PC-9 (cell line): ENCODE measurements around the gene ZCCHC10. TPM values are rescaled to one million over a fixed set of nuclear protein-coding genes. Genes with fewer than 3 reads are reported as not detected.

Experiments used
- BruUV-seq: library from RNA; stranded (reverse); fragments of 400-500 nt; replicated peaks from 2 replicates; lab custom pipeline; 2021; lab: Mats Ljungman, UMichigan
- CTCF ChIA-PET: fragments of 300-600 bp; sonication (Branson Sonifier 250); formaldehyde crosslinking; loops from one replicate; lab custom pipeline; 2022; ENCODE audit warnings: antibody characterized with exemption; lab: Charles Lee
- POLR2A ChIA-PET: fragments of 300-600 bp; sonication (Branson Sonifier 250); formaldehyde crosslinking; loops from one replicate; lab custom pipeline; 2022; ENCODE audit warnings: antibody characterized with exemption; ENCODE audit not compliant: unreplicated experiment; lab: Charles Lee
- DNase-seq, 2 experiments: peaks; one replicate each; pipeline versions ENCODE4 v3.0.0 to v3.0.0-alpha.2; 2015 to 2022; ENCODE audit warnings: mixed read lengths in 1 of 2
- H2AFZ ChIP-seq: fragments of 200-600 bp; sonication (generic); 2 replicates; pipeline ENCODE4 v1.8.1; 2017; ENCODE audit warnings: antibody characterized with exemption
- H3F3A ChIP-seq: fragments of 200-600 bp; sonication (generic); 2 replicates; pipeline ENCODE4 v1.8.1; 2017; ENCODE audit warnings: antibody characterized with exemption, mild to moderate bottlenecking, low read depth; ENCODE audit not compliant: insufficient read depth
- H3K27ac ChIP-seq: fragments of 200-600 bp; sonication (generic); 2 replicates; pipeline ENCODE4 v1.6.1; 2016; ENCODE audit warnings: mixed run types
- H3K27me3 ChIP-seq: fragments of 200-600 bp; sonication (generic); 2 replicates; pipeline ENCODE4 v1.6.1; 2016; ENCODE audit warnings: low read depth, mixed run types; ENCODE audit not compliant: insufficient read depth
- H3K36me3 ChIP-seq: fragments of 200-600 bp; sonication (generic); 2 replicates; pipeline ENCODE4 v1.6.1; 2016; ENCODE audit warnings: low read depth, mixed run types
- H3K4me1 ChIP-seq: fragments of 200-600 bp; sonication (generic); replicated peaks from 2 replicates; pipeline ENCODE4 v1.6.1; 2016; ENCODE audit warnings: mixed run types; ENCODE audit not compliant: insufficient read depth
- H3K4me2 ChIP-seq: fragments of 200-600 bp; sonication (generic); 2 replicates; pipeline ENCODE4 v1.6.1; 2017; ENCODE audit warnings: mixed run types
- H3K4me3 ChIP-seq: fragments of 200-600 bp; sonication (generic); 2 replicates; pipeline ENCODE4 v1.6.1; 2016; ENCODE audit warnings: mixed run types
- H3K79me2 ChIP-seq: fragments of 200-600 bp; sonication (generic); 2 replicates; pipeline ENCODE4 v1.6.1; 2017; ENCODE audit warnings: low read depth, mixed run types
- H3K9me2 ChIP-seq: fragments of 200-600 bp; sonication (generic); 2 replicates; pipeline ENCODE4 v1.8.1; 2017; ENCODE audit warnings: mild to moderate bottlenecking; ENCODE audit not compliant: insufficient read depth
- H3K9me3 ChIP-seq: fragments of 200-600 bp; sonication (generic); 2 replicates; pipeline ENCODE4 v1.8.1; 2016; ENCODE audit warnings: low read depth; ENCODE audit not compliant: insufficient read depth
- H4K20me1 ChIP-seq: fragments of 200-600 bp; sonication (generic); 2 replicates; pipeline ENCODE4 v1.8.1; 2017; ENCODE audit not compliant: insufficient read depth
- EZH2 ChIP-seq: fragments of 200-600 bp; sonication (generic); IDR thresholded peaks from 2 replicates; pipeline ENCODE4 v1.8.0; 2017; ENCODE audit warnings: antibody characterized with exemption, low read depth
- intact Hi-C: fragments of 100-400 bp; cut with micrococcal nuclease; formaldehyde crosslinking; loops from one replicate; pipeline ENCODE4 v1.10.0; 2022; ENCODE audit not compliant: unreplicated experiment
- total RNA-seq: library from RNA; stranded (reverse); gene quantifications from 2 replicates; pipeline ENCODE4 v1.2.3, GENCODE V29; 2021
- TF ChIP-seq, protein P1 (sequence below): fragments of 200-600 bp; sonication (generic); conservative IDR thresholded peaks from 2 replicates; pipeline ENCODE4 v1.6.1; 2017; ENCODE audit warnings: mixed run types, antibody characterized with exemption, mild to moderate bottlenecking, moderate library complexity

The ZCCHC10 gene
- total RNA-seq, 1 experiment from 2014 or later: 14.9 TPM

DNA sequence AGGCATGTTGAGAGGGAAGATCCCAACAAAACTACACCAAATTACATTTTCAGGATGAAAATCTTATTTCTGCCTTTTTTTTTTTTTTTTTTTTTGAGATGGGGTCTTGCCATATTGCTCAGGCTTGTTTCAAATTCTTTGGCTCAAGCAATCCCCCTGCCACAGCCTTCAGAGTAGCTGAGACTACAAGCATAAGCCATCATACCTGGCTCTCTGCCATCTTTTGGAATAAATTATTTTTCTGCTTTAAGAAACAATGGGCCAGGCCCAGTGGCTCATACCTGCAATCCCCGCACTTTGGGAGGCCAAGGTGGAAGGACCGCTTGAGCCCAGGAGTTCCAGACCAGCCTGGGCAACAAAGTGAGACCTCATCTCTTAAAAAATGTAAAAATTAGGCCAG lies 77.2 kb downstream of the ZCCHC10 start:
- CTCF ChIA-PET: no interaction called here
- no peak overlapping the region for H3K27ac ChIP-seq
- no TSS peak for BruUV-seq
- H2AFZ ChIP-seq: no peak overlapping the region
- H3K9me3 ChIP-seq: no peaks in the 10 kb centered on the region
- H4K20me1 ChIP-seq: peaks cover 65% of the 10 kb centered on the region
- POLR2A ChIA-PET: no interaction called here
- H3K4me1 ChIP-seq: peaks cover 7% of the 10 kb centered on the region; the same call in 1 of the 2 replicates
- intact Hi-C loops: no loop called here
- H3F3A ChIP-seq: peaks cover 14% of the 10 kb centered on the region; the same call in 1 of the 2 replicates
- H3K79me2 ChIP-seq: peaks cover 95% of the 10 kb centered on the region
- TF ChIP-seq, protein P1, sequence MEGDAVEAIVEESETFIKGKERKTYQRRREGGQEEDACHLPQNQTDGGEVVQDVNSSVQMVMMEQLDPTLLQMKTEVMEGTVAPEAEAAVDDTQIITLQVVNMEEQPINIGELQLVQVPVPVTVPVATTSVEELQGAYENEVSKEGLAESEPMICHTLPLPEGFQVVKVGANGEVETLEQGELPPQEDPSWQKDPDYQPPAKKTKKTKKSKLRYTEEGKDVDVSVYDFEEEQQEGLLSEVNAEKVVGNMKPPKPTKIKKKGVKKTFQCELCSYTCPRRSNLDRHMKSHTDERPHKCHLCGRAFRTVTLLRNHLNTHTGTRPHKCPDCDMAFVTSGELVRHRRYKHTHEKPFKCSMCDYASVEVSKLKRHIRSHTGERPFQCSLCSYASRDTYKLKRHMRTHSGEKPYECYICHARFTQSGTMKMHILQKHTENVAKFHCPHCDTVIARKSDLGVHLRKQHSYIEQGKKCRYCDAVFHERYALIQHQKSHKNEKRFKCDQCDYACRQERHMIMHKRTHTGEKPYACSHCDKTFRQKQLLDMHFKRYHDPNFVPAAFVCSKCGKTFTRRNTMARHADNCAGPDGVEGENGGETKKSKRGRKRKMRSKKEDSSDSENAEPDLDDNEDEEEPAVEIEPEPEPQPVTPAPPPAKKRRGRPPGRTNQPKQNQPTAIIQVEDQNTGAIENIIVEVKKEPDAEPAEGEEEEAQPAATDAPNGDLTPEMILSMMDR: no peak
- no peak for TF ChIP-seq EZH2
- no peaks in the 10 kb centered on the region for H3K27me3 ChIP-seq
- no peak for DNase-seq
- H3K36me3 ChIP-seq: 0 out of 2 replicates have a peak, but pooled peaks cover 5% of the 10 kb centered on the region
- H3K4me3 ChIP-seq: no peak overlapping the region
- H3K9me2 ChIP-seq: no peaks in the 10 kb centered on the region
- no peak overlapping the region for H3K4me2 ChIP-seq

DNA sequence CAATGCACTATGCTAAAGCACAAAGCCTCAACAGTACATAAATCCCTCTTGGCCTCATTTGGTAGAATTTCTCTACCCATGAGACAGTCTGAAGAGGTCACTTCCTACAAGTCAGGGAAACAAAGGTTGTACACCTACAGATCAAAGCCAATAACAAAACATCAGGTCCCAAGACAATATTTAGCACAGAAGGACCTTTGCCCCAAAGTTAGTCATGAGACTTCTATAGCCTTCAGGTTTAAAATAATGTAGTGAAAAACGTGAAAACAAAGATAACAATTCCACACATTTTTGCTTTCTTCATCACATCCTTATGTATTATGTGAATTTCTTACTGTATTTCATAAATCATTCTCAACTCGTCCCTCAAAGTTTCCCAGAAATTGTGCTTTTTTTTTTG lies 78.7 kb downstream of the ZCCHC10 start:
- TF ChIP-seq, protein P1: no peak
- TF ChIP-seq EZH2: no peak
- intact Hi-C loops: no loop called here
- Histone ChIP-seq H3K4me3 (no peak overlapping the region), H3K36me3 (0 out of 2 replicates have a peak, but pooled peaks cover 5% of the 10 kb centered on the region), H3K27ac (peak overlapping the region; percentile 4; the same call in 1 of the 2 replicates), H3K9me3 (no peaks in the 10 kb centered on the region), H3K4me2 (no peak overlapping the region), H4K20me1 (peaks cover 52% of the 10 kb centered on the region), H3K79me2 (peaks cover 95% of the 10 kb centered on the region), H2AFZ (no peak overlapping the region), H3K4me1 (no peaks in the 10 kb centered on the region), H3F3A (peaks cover 9% of the 10 kb centered on the region; the same call in 1 of the 2 replicates), H3K9me2 (no peaks in the 10 kb centered on the region), H3K27me3 (no peaks in the 10 kb centered on the region)
- ChIA-PET CTCF (no interaction called here), POLR2A (no interaction called here)
- BruUV-seq: no TSS peak
- no peak for DNase-seq

Other genes starting within 250 kb of the ZCCHC10 start
- gene SEPTIN8, start 249.3 kb downstream of the ZCCHC10 start, total RNA-seq: 22.3 and 24.2 TPM in 2 replicates
- gene SOWAHA, start 213.2 kb downstream of the ZCCHC10 start, total RNA-seq: not detected in 2 replicates
- gene SHROOM1, start 195.9 kb downstream of the ZCCHC10 start, total RNA-seq: 23.3 and 23.5 TPM in 2 replicates
- gene GDF9, start 160.1 kb downstream of the ZCCHC10 start, total RNA-seq: 0.73 and 1.4 TPM in 2 replicates
- gene UQCRQ, start 159.9 kb downstream of the ZCCHC10 start, total RNA-seq: 414 and 446 TPM in 2 replicates
- gene LEAP2, start 152.9 kb downstream of the ZCCHC10 start, total RNA-seq: 4.4 and 4.5 TPM in 2 replicates
- 59.5 and 64.5 TPM in 2 replicates for gene AFF4, start 62.9 kb downstream of the ZCCHC10 start, total RNA-seq
- 105 and 140 TPM in 2 replicates for gene HSPA4, start 25.5 kb upstream of the ZCCHC10 start, total RNA-seq